Aorta (tissue), 5 donors: ENCODE results near the gene WNT7A. TPM values are rescaled to one million over a fixed set of nuclear protein-coding genes. Genes with fewer than 3 reads are reported as not detected.
A peak's percentile ranks its signal among the peaks of the same experiment; 100 is the strongest.

Experiments
- ATAC-seq: fragments of 200-7000 bp; cut with Tn5 transposase; one replicate; pipeline ENCODE4 v1.9.1; 2022; ENCODE audit warnings: moderate library complexity; ENCODE audit not compliant: low FRiP score
- DNase-seq, 2 donors: peaks; one replicate each; pipeline ENCODE4 v3.0.0-alpha.2; 2020
- H3K27ac ChIP-seq, 2 donors: one replicate each; pipeline ENCODE4 v1.5.1; 2013; ENCODE audit warnings: low read length in 2 of 2, mild to moderate bottlenecking in 2 of 2, moderate library complexity in 2 of 2, control low read depth in 1 of 2, inconsistent platforms in 1 of 2, low read depth in 1 of 2
- H3K27me3 ChIP-seq, 2 donors: one replicate each; pipeline ENCODE4 v1.6.1; 2013; ENCODE audit warnings: control low read depth in 1 of 2, low read length in 1 of 2, mild to moderate bottlenecking in 1 of 2, moderate library complexity in 1 of 2; ENCODE audit not compliant: insufficient read depth in 2 of 2, control insufficient read depth in 1 of 2
- H3K36me3 ChIP-seq, 2 donors: one replicate each; pipeline ENCODE4 v1.6.1; 2013; ENCODE audit warnings: control low read depth in 1 of 2, low read length in 1 of 2, mild to moderate bottlenecking in 1 of 2; ENCODE audit not compliant: insufficient read depth in 2 of 2, control insufficient read depth in 1 of 2
- H3K4me1 ChIP-seq, 2 donors: one replicate each; pipeline ENCODE4 v1.6.1; 2013; ENCODE audit warnings: low read length in 2 of 2, control low read depth in 1 of 2, mild to moderate bottlenecking in 1 of 2, moderate library complexity in 1 of 2; ENCODE audit not compliant: insufficient read depth in 2 of 2, control insufficient read depth in 1 of 2
- H3K4me3 ChIP-seq, 2 donors: one replicate each; pipeline ENCODE4 v1.5.1; 2013; ENCODE audit warnings: low read length in 2 of 2, control low read depth in 1 of 2, mild to moderate bottlenecking in 1 of 2
- H3K9me3 ChIP-seq: one replicate; pipeline ENCODE4 v1.6.1; 2013; ENCODE audit warnings: mild to moderate bottlenecking, low read length; ENCODE audit not compliant: control insufficient read depth
- WGBS, 2 donors: extraction: QIAGEN DNeasy Blood & Tissue Kit; methylation state at CpG; one replicate each; pipeline ENCODE4 v1.1.7; 2013; 5-methylcytosine and 5-hydroxymethylcytosine counted together
- intact Hi-C, 2 donors: fragments of 100-400 bp; cut with DNase I; formaldehyde crosslinking; loops; one replicate each; pipeline versions ENCODE4 v1.14.2 to v1.15.0; 2022
- polyA plus RNA-seq, 2 donors: library from polyadenylated mRNA; stranded (reverse); fragments of 200-250 nt; gene quantifications; one replicate each; pipeline ENCODE4 v1.2.3, GENCODE V29; 2013
- total RNA-seq, 2 donors: library from RNA; stranded (reverse); fragmentation: NEBNext Ultra II Directional; extraction: Animal tissue kit (Norgen Biotek cat#: 25700); gene quantifications; one replicate each; pipeline ENCODE4 v1.2.1, GENCODE V29; 2021
- donor health status: healthy with polysubstance abuse.
- donor health status: Bipolar disorder and iron deficiency.
- donor health status: DM: no; HTN: no; CAD: no.
- donor health status: DM: no; HTN: no; CAD: no.
- donor health status: DM: yes; HTN: yes; CAD: no.

The WNT7A gene
- total and polyA plus RNA-seq, 4 donors: not detected

DNA sequence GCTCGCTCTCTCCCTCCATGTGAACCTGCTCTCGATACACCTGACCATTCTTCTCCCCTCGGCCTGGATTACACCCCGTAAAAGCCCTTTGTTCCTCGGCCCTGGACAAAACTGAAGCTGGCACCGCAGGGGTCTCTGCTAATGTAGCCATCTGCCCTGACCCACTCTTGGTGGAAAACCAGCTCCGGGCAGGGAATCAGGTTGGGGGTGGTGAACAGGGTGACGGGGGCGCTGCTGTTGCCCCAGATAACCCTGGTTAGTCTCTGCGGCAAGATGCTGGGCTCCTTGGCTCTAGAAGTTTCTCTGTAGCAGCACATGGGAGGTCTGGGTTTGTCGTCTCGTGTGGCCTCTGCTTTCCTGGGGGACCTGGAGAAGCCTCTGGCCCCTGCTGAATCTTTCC lies 86.4 kb downstream of the WNT7A start:
- Histone ChIP-seq H3K4me1 (no peaks in the 10 kb centered on the region), H3K36me3 (no peaks in the 10 kb centered on the region), H3K27me3 (no peaks in the 10 kb centered on the region), H3K4me3 (no peak overlapping the region), H3K27ac (no peak overlapping the region), H3K9me3 (no peaks in the 10 kb centered on the region)
- intact Hi-C loops: no loop called here
- WGBS, 2 donors: 80% methylated on average over 12 of the region's 12 CpGs
- DNase-seq (peak in 1 of 2 donors; percentile 54), ATAC-seq (no peak)

GRCh38 chr3:13792512-13793371 lies 87.1 kb downstream of the WNT7A start:
- ATAC-seq: no peak
- H3K27me3 ChIP-seq: no peaks in the 10 kb centered on the region
- H3K27ac ChIP-seq: no peak overlapping the region
- H3K4me3 ChIP-seq: no peak overlapping the region
- no peaks in the 10 kb centered on the region for H3K9me3 ChIP-seq
- no peaks in the 10 kb centered on the region for H3K4me1 ChIP-seq
- WGBS, 2 donors: 56 to 58% methylated on average over 29 of the region's 29 CpGs
- intact Hi-C loops: no loop called here
- DNase-seq: peak in 1 of 2 donors; percentile 65
- no peaks in the 10 kb centered on the region for H3K36me3 ChIP-seq

DNA sequence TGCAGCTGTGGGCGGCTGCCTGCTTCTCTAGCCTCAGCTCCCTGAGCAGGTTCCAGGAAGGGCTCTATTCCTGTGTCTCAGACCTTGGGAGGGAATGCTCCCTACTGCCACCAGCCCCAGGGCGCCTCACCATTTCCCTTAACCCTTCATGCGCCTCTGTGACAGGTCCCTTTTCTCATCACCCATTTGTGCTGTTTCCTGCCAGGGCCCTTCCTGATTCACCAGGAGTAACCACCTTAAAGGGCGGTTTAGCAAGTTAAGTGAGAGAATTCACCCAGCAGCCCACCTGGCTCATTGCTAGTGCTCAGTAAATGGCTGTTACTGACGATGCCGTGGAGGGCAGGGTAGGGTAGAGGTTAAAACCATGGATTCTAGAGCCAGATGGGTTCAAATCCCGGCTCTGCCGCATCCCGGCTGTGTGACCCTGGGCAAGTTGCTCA lies 87.8 kb downstream of the WNT7A start:
- intact Hi-C loops: no loop called here
- DNase-seq (peak in 1 of 2 donors; percentile 46), ATAC-seq (no peak)
- Histone ChIP-seq H3K4me3 (no peak overlapping the region), H3K27ac (no peak overlapping the region), H3K4me1 (no peaks in the 10 kb centered on the region), H3K9me3 (no peaks in the 10 kb centered on the region), H3K36me3 (no peaks in the 10 kb centered on the region), H3K27me3 (no peaks in the 10 kb centered on the region)
- 61 to 65% methylated on average over 9 of the region's 9 CpGs for WGBS, 2 donors

- Histone ChIP-seq H3K36me3 (no peaks in the 10 kb centered on the region), H3K27ac (no peak overlapping the region), H3K27me3 (no peaks in the 10 kb centered on the region), H3K4me3 (no peak overlapping the region), H3K9me3 (no peaks in the 10 kb centered on the region), H3K4me1 (no peaks in the 10 kb centered on the region)
- no peak for ATAC-seq
- intact Hi-C loops: no loop called here
- no peak for DNase-seq
- WGBS, 2 donors: 57 to 67% methylated on average over 14 of the region's 14 CpGs
Observed at GRCh38 chr3:13791198-13792050, 88.4 kb downstream of the WNT7A start.

- no peak overlapping the region for H3K27ac ChIP-seq
- 69 to 73% methylated on average over 13 of the region's 13 CpGs for WGBS, 2 donors
- intact Hi-C loops: no loop called here
- no peaks in the 10 kb centered on the region for H3K4me1 ChIP-seq
- no peak for ATAC-seq
- no peak overlapping the region for H3K4me3 ChIP-seq
- DNase-seq: peak in 1 of 2 donors; percentile 70
- no peaks in the 10 kb centered on the region for H3K27me3 ChIP-seq
- H3K9me3 ChIP-seq: no peaks in the 10 kb centered on the region
- H3K36me3 ChIP-seq: no peaks in the 10 kb centered on the region
Observed at GRCh38 chr3:13790376-13791197, 89.3 kb downstream of the WNT7A start.

- intact Hi-C loops: no loop called here
- Histone ChIP-seq H3K27me3 (no peaks in the 10 kb centered on the region), H3K9me3 (no peaks in the 10 kb centered on the region), H3K4me3 (no peak overlapping the region), H3K4me1 (no peaks in the 10 kb centered on the region), H3K36me3 (no peaks in the 10 kb centered on the region), H3K27ac (no peak overlapping the region)
- 67 to 71% methylated on average over 9 of the region's 9 CpGs for WGBS, 2 donors
- DNase-seq (peak in 1 of 2 donors; percentile 38), ATAC-seq (no peak)
Observed at GRCh38 chr3:13788522-13789424, 91.1 kb downstream of the WNT7A start.

GRCh38 chr3:13787533-13788132 lies 92.2 kb downstream of the WNT7A start:
- DNase-seq: peak; percentile 26 to 57
- no peak overlapping the region for H3K4me3 ChIP-seq
- no peak overlapping the region for H3K27ac ChIP-seq
- H3K4me1 ChIP-seq: no peaks in the 10 kb centered on the region
- H3K36me3 ChIP-seq: no peaks in the 10 kb centered on the region
- no peaks in the 10 kb centered on the region for H3K9me3 ChIP-seq
- intact Hi-C loops: no loop called here
- ATAC-seq: no peak
- H3K27me3 ChIP-seq: no peaks in the 10 kb centered on the region
- WGBS, 2 donors: 53 to 54% methylated on average over 19 of the region's 19 CpGs
